Right lobe of liver (tissue), 6 donors: ENCODE measurements around the gene CAV3. TPM values are rescaled to one million over a fixed set of nuclear protein-coding genes. Genes with fewer than 3 reads are reported as not detected.

Experiments
- ATAC-seq, 4 donors: fragments of 200-7000 bp; cut with Tn5 transposase; one replicate each; pipeline ENCODE4 v1.9.1; 2020; ENCODE audit warnings: mild to moderate bottlenecking in 4 of 4, moderate library complexity in 4 of 4
- DNase-seq, 3 donors: peaks; one replicate each; pipeline ENCODE4 v3.0.0-alpha.2; 2020
- H3K27ac ChIP-seq, 3 donors: fragments of 200-600 bp; one replicate each; pipeline ENCODE4 v1.8.0; 2022
- H3K27me3 ChIP-seq, 2 donors: fragments of 200-600 bp; one replicate each; pipeline ENCODE4 v1.8.0; 2022
- H3K36me3 ChIP-seq, 4 donors: fragments of 200-600 bp; sonication (generic) in 1 of 4; one replicate each; pipeline versions ENCODE4 v1.5.1 to v1.8.0; 2017 to 2022; ENCODE audit warnings: control low read depth in 1 of 4
- H3K4me1 ChIP-seq, 4 donors: fragments of 200-600 bp; sonication (generic) in 1 of 4; one replicate each; pipeline versions ENCODE4 v1.5.1 to v1.8.0; 2017 to 2022; ENCODE audit warnings: control low read depth in 1 of 4
- H3K4me3 ChIP-seq, 3 donors: fragments of 200-600 bp; one replicate each; pipeline ENCODE4 v1.8.0; 2022
- H3K9me3 ChIP-seq, 4 donors: fragments of 200-600 bp; sonication (generic) in 1 of 4; one replicate each; pipeline versions ENCODE4 v1.5.1 to v1.8.0; 2017 to 2022; ENCODE audit warnings: control low read depth in 1 of 4
- CTCF ChIP-seq, 4 donors: fragments of 200-600 bp in 3 of 4; fragments of 450-650 bp in 1 of 4; IDR thresholded peaks; one replicate each; pipeline versions ENCODE4 v1.5.1 to v1.8.0; 2016 to 2022; ENCODE audit warnings: antibody characterized with exemption in 4 of 4, mild to moderate bottlenecking in 2 of 4
- POLR2A ChIP-seq: fragments of 450-650 bp; IDR thresholded peaks from one replicate; pipeline ENCODE4 v1.6.1; 2017; ENCODE audit warnings: antibody characterized with exemption, mild to moderate bottlenecking
- WGBS: methylation state at CpG from one replicate; pipeline ENCODE4 v1.1.6; 2018; ENCODE audit warnings: low coverage, low lambda C conversion rate; ENCODE audit not compliant: insufficient coverage; ENCODE audit errors: missing lambda C conversion rate; 5-methylcytosine and 5-hydroxymethylcytosine counted together
- intact Hi-C, 2 donors: fragments of 100-400 bp; cut with DNase I; formaldehyde crosslinking; loops; one replicate each; pipeline versions ENCODE4 v1.11.2 to v1.14.1; 2022
- total RNA-seq, 6 experiments: library from RNA; depleted of rRNA in 2 of 6; stranded (reverse); fragments of >200 nt in 2 of 6; fragmentation: NEBNext Ultra II Directional in 3 of 6; extraction: Animal tissue kit (Norgen Biotek cat#: 25700) in 3 of 6; gene quantifications; one replicate each; pipeline versions ENCODE4 v1.1.0 to v1.2.4, GENCODE V29; 2016 to 2023
- donor health status: DM: no; HTN: yes; CAD: no.
- donor health status: DM: no; HTN: no; CAD: no.
- donor health status: DM: no; HTN: no; CAD: no.
- donor health status: DM: no; HTN: yes; CAD: no.
- donor health status: DM: no; HTN: yes; CAD: no.

The CAV3 gene
- total RNA-seq, 6 experiments from 2014 or later: not detected

GRCh38 chr3:8709287-8709686 lies 24.3 kb upstream of the CAV3 start:
- TF ChIP-seq POLR2A (no peak), CTCF (IDR thresholded peaks at IDR 0.05) (no peak)
- Histone ChIP-seq H3K27me3 (no peaks in the 10 kb centered on the region), H3K36me3 (no peaks in the 10 kb centered on the region), H3K9me3 (no peaks in the 10 kb centered on the region), H3K27ac (no peak overlapping the region), H3K4me1 (no peaks in the 10 kb centered on the region), H3K4me3 (no peak overlapping the region)
- WGBS: 58% methylated on average over 5 of the region's 5 CpGs
- ATAC-seq (no peak), DNase-seq (no peak)
- intact Hi-C loops: no loop called here

DNA sequence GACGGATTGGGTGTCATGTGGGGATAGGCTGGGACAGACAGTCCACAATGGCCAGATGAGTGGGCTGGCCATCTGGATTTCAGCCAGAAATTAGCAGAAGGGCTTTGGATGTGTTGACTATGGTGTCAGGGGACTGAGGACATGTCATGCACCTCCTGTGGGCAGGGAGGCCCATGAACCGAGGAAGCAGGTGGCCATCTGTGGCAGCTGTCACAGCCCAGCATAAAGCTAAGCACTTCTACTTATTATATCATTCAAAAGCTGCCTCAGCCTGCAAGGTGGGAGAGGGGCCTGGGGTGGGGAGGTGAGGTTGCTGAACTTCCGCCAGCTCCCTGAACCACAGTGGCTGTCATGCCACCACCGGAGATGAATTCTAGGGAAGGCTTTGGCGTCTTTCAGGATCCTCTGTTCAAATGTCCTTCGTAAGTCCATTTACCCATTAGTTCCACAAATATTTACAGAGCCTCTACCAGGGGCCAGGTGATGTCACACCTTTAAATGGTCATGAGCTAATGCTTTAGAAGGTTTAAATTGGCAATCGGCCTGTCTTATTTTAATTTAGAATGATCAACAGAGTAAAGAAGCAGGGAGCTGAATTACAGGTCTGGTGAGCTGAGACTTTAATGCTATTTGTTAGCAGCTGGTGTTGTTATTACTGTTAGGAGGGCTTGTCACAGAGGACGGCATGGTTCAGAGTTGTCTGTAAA lies 23.6 kb upstream of the CAV3 start:
- no peak for DNase-seq
- intact Hi-C loops: no loop called here
- TF ChIP-seq CTCF (IDR thresholded peaks at IDR 0.05) (no peak), POLR2A (no peak)
- Histone ChIP-seq H3K36me3 (no peaks in the 10 kb centered on the region), H3K9me3 (no peaks in the 10 kb centered on the region), H3K4me3 (no peak overlapping the region), H3K27me3 (no peaks in the 10 kb centered on the region), H3K27ac (no peak overlapping the region), H3K4me1 (no peaks in the 10 kb centered on the region)
- WGBS: 39% methylated on average over 7 of the region's 8 CpGs
- peak in 1 of 4 donors; percentile 71 for ATAC-seq

DNA sequence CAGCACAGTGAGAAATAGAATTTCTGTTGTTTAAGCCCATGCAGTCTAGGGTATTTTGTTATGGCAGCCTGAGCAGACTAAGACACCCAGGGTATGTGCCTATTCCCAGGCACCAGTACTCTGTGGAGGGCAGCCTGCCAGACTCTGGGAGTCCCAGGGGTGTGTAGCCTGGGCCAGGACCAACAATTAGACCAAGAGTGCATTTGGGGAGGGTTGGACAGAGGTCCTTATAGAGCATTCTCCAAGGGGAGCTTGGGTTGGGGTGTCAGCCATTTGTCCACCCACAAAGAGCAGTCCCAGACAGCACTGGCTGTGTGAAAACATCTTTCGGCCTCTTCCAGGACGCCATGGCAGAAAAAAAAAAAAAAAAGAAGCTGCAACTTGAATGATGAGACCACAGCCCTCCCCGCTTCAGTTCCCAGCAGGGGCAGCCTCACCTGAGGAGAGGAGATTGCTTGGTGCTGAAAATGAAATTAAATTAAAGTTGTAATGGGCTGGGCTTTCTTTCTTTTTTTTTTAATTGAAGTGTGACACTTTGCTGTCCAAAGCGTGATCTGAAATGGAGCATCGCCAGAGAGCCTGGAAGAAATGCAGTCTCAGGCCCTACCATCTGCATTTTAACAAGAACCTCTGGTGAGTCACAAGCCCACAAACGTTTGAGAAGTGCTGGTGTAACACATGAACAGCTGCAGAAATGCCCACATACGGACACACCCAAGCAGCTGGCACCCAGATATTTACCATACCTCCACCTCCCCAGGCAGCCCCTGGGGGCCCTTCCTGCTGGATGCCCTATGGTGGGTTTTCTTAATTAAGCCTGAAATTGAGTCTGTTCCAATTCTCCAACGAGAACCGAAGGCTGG lies 21.3 kb upstream of the CAV3 start:
- no peak overlapping the region for H3K27ac ChIP-seq
- H3K4me1 ChIP-seq: no peaks in the 10 kb centered on the region
- no peaks in the 10 kb centered on the region for H3K36me3 ChIP-seq
- no peaks in the 10 kb centered on the region for H3K27me3 ChIP-seq
- DNase-seq (no peak), ATAC-seq (no peak)
- TF ChIP-seq CTCF (IDR thresholded peaks at IDR 0.05) (no peak), POLR2A (no peak)
- WGBS: 55% methylated on average over 6 of the region's 9 CpGs
- intact Hi-C loops: no loop called here
- no peak overlapping the region for H3K4me3 ChIP-seq
- no peaks in the 10 kb centered on the region for H3K9me3 ChIP-seq

- no peaks in the 10 kb centered on the region for H3K36me3 ChIP-seq
- no peak overlapping the region for H3K27ac ChIP-seq
- no peak overlapping the region for H3K4me3 ChIP-seq
- H3K4me1 ChIP-seq: no peaks in the 10 kb centered on the region
- DNase-seq (no peak), ATAC-seq (no peak)
- H3K9me3 ChIP-seq: no peaks in the 10 kb centered on the region
- TF ChIP-seq CTCF (IDR thresholded peaks at IDR 0.05) (no peak), POLR2A (no peak)
- H3K27me3 ChIP-seq: no peaks in the 10 kb centered on the region
- intact Hi-C loops: no loop called here
- 55% methylated on average over 2 of the region's 2 CpGs for WGBS
These were observed 20.7 kb upstream of the CAV3 start for GRCh38 chr3:8712908-8713255.
